HG03457 (cell line): ENCODE data around the gene CNNM4.

Experiments
- ATAC-seq: cut with Tn5 transposase; IDR thresholded peaks from one replicate; pipeline ENCODE4 v1.9.1; 2021; ENCODE audit warnings: moderate number of reproducible peaks; ENCODE audit not compliant: unreplicated experiment

The CNNM4 gene

GRCh38 chr2:96809951-96810782 is 49.5 kb downstream of the CNNM4 start:
- no peak for ATAC-seq

GRCh38 chr2:96810783-96811192 is 50.1 kb downstream of the CNNM4 start:
- ATAC-seq: no peak

- no peak for ATAC-seq
Observed at GRCh38 chr2:96811917-96812316, 51.2 kb downstream of the CNNM4 start.

GRCh38 chr2:96813656-96814055 is 53.0 kb downstream of the CNNM4 start:
- ATAC-seq: no peak

- ATAC-seq: no peak
Observed at GRCh38 chr2:96815326-96816126, 54.8 kb downstream of the CNNM4 start.

GRCh38 chr2:96816127-96816835 is 55.6 kb downstream of the CNNM4 start, which contains the start of gene CNNM3:
Gene CNNM3 (plus strand): TSS chr2:96816268. CDS start chr2:96816278, 10 bp downstream.
- peak; percentile 66 for ATAC-seq

GRCh38 chr2:96816836-96817702 is 56.4 kb downstream of the CNNM4 start:
- ATAC-seq: no peak

- ATAC-seq: no peak
Observed at GRCh38 chr2:96817882-96818281, 57.2 kb downstream of the CNNM4 start.

- ATAC-seq: no peak
Observed at GRCh38 chr2:96819128-96819875, 58.6 kb downstream of the CNNM4 start.

GRCh38 chr2:96819876-96820511 is 59.3 kb downstream of the CNNM4 start:
- no peak for ATAC-seq

- ATAC-seq: no peak
Observed at GRCh38 chr2:96821113-96821675, 60.5 kb downstream of the CNNM4 start.

GRCh38 chr2:96822786-96823185 is 62.1 kb downstream of the CNNM4 start:
- no peak for ATAC-seq

GRCh38 chr2:96823198-96823597 is 62.5 kb downstream of the CNNM4 start:
- ATAC-seq: no peak

- no peak for ATAC-seq
Observed at GRCh38 chr2:96824079-96824870, 63.6 kb downstream of the CNNM4 start.

GRCh38 chr2:96825057-96825456 is 64.4 kb downstream of the CNNM4 start:
- ATAC-seq: no peak

GRCh38 chr2:96826546-96827278 is 66.0 kb downstream of the CNNM4 start:
- no peak for ATAC-seq

GRCh38 chr2:96828436-96828835 is 67.7 kb downstream of the CNNM4 start:
- no peak for ATAC-seq
